ENCODE results near the gene QPCTL. TPM values are rescaled to one million over a fixed set of nuclear protein-coding genes. Genes with fewer than 3 reads are reported as not detected.

The QPCTL gene
- total and polyA plus RNA-seq, 2 of the 13 experiments (the other 11 are each of a cell fraction or from before 2014, with no cell fraction given): 16.0 to 19.1 TPM

DNA sequence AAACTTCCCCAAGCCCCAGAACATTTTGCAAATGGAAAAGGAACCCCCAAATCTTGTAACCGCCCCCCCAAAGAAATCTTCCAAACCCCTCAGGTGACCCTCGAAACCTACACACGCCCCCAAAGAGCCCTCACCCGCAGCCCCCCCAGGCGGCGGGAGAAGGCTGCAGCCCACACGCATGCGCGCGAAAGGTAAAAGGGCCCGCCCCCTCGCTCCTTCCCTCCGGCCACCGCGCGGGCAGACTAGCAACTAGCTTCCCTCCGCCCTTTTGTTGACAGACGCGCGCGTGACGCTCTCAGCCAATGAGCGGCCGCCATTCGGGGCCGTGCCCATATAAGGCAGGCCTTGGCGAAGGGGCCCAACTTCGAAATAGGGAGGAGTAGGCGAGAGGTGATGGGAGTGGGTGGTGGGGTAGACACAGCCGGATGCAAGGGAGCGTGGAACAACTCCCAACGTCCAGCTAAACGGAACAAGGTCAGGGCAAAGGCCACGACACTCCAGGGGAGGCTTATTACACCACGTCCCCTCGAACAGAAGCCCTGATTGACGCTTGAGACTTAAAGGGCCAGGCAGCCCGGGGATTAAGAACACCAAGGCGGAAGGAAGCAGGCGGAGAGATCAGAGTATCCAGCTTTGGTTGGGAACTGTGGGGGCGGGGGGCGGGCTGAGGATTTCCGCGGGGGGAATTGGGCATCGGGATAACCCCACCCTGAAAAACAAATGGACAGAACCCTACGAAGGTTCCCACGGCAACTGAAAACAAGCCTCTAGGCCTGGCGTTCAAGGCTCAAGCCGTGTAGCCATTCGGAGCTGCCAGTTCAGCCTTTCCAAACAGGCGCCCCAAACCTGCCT, 24.9 kb downstream of the QPCTL start:
- Histone ChIP-seq H3K9me3 (ENCODE audit: low read length) (no peaks in the 10 kb centered on the region), H3K27me3 (ENCODE audit: control insufficient read depth in 1 of 2, insufficient read depth in 2 of 2, low read length in 2 of 2) (no peaks in the 10 kb centered on the region; a peak in 1 of 5 replicates), H3K79me2 (ENCODE audit: insufficient read depth, low read length) (peaks cover 41% of the 10 kb centered on the region), H3K27ac (ENCODE audit: extremely low read length, insufficient read depth, low read length) (peak overlapping the region; percentile 91), H4K20me1 (ENCODE audit: insufficient read depth, low read length) (no peaks in the 10 kb centered on the region), H3K4me1 (ENCODE audit: insufficient read depth, low read length) (peaks cover 65% of the 10 kb centered on the region), H2AFZ (ENCODE audit: low read length) (no peak overlapping the region), H3K9ac (ENCODE audit: insufficient read depth, low read depth, low read length) (peak overlapping the region; percentile 98), H3K36me3 (replicated peaks in 1 of 2; ENCODE audit: control insufficient read depth in 1 of 2, insufficient read depth in 2 of 2, low read length in 2 of 2) (peaks cover 3 to 12% of the 10 kb centered on the region in 2 experiments; a peak in 1 of 5 replicates), H3K4me3 (replicated peaks in 1 of 3; ENCODE audit: insufficient read depth in 1 of 3, low read depth in 2 of 3, low read length in 3 of 3) (peak overlapping the region; percentile 71 to 79 (median 73)), H3K4me2 (ENCODE audit: low read depth, low read length) (peak overlapping the region; percentile 92)
- 1% methylated on average over 25 of the region's 51 CpGs for WGBS (ENCODE audit: low lambda C conversion rate)
- ChIA-PET CTCF (ENCODE audit: low intra/inter-chr PET ratio, low total read pairs) (no interaction called here), POLR2A (interaction anchor here (0.6 to 4.7 kb wide), 18 partner anchors 10 to 1071 kb away, joined by 3 to 94 read pairs (median 5); partner anchors contain the start of genes DMWD, EML2, FBXO46 and FOXA3)
- peak; percentile 97 for FAIRE-seq
- intact Hi-C loops (cut with micrococcal nuclease; ENCODE audit: unreplicated experiment) (loop anchor here (1.0 kb wide), 1 partner anchor 24 kb away; no protein-coding TSS in a partner anchor), in situ Hi-C loops (cut with HindIII; ENCODE audit: extremely low pct_ligation_motif_present, low pct_unique_long_range_greater_than_20kb) (no loop called here)
- ATAC-seq: peak; percentile 94
- peak; percentile 99 for DNase-seq (ENCODE audit: low spot score)
- no TSS peak for BruUV-seq (replicated peaks)
- no peak for TF ChIP-seq NONO (IDR thresholded peaks at IDR 0.05)
- TF ChIP-seq NONO (CRISPR knock-in tag; conservative IDR thresholded peaks at IDR 0.05): peak; percentile 84
- TF ChIP-seq CEBPZ (IDR thresholded peaks at IDR 0.05; ENCODE audit: low read length): no peak
- TF ChIP-seq, protein P1, sequence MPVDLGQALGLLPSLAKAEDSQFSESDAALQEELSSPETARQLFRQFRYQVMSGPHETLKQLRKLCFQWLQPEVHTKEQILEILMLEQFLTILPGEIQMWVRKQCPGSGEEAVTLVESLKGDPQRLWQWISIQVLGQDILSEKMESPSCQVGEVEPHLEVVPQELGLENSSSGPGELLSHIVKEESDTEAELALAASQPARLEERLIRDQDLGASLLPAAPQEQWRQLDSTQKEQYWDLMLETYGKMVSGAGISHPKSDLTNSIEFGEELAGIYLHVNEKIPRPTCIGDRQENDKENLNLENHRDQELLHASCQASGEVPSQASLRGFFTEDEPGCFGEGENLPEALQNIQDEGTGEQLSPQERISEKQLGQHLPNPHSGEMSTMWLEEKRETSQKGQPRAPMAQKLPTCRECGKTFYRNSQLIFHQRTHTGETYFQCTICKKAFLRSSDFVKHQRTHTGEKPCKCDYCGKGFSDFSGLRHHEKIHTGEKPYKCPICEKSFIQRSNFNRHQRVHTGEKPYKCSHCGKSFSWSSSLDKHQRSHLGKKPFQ (CRISPR knock-in tag; IDR thresholded peaks at IDR 0.05; ENCODE audit: insufficient replicate concordance): peak; percentile 58
- TF ChIP-seq, protein P2, sequence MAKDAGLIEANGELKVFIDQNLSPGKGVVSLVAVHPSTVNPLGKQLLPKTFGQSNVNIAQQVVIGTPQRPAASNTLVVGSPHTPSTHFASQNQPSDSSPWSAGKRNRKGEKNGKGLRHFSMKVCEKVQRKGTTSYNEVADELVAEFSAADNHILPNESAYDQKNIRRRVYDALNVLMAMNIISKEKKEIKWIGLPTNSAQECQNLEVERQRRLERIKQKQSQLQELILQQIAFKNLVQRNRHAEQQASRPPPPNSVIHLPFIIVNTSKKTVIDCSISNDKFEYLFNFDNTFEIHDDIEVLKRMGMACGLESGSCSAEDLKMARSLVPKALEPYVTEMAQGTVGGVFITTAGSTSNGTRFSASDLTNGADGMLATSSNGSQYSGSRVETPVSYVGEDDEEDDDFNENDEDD (CRISPR knock-in tag; IDR thresholded peaks at IDR 0.05; ENCODE audit: borderline replicate concordance): peak; percentile 74; the same call in 1 of the 2 replicates
- no peak for TF ChIP-seq NBN (conservative IDR thresholded peaks at IDR 0.05)
- peak; percentile 84 for TF ChIP-seq ZNF331 (CRISPR knock-in tag; IDR thresholded peaks at IDR 0.05)
- peak; percentile 81; the same call in 2 of the 3 replicates for TF ChIP-seq MXI1 (IDR thresholded peaks at IDR 0.05; ENCODE audit: borderline replicate concordance, low read depth, low read length)
- peak; percentile 90 for TF ChIP-seq PITX1 (CRISPR knock-in tag; IDR thresholded peaks at IDR 0.05)
- TF ChIP-seq, protein P3, sequence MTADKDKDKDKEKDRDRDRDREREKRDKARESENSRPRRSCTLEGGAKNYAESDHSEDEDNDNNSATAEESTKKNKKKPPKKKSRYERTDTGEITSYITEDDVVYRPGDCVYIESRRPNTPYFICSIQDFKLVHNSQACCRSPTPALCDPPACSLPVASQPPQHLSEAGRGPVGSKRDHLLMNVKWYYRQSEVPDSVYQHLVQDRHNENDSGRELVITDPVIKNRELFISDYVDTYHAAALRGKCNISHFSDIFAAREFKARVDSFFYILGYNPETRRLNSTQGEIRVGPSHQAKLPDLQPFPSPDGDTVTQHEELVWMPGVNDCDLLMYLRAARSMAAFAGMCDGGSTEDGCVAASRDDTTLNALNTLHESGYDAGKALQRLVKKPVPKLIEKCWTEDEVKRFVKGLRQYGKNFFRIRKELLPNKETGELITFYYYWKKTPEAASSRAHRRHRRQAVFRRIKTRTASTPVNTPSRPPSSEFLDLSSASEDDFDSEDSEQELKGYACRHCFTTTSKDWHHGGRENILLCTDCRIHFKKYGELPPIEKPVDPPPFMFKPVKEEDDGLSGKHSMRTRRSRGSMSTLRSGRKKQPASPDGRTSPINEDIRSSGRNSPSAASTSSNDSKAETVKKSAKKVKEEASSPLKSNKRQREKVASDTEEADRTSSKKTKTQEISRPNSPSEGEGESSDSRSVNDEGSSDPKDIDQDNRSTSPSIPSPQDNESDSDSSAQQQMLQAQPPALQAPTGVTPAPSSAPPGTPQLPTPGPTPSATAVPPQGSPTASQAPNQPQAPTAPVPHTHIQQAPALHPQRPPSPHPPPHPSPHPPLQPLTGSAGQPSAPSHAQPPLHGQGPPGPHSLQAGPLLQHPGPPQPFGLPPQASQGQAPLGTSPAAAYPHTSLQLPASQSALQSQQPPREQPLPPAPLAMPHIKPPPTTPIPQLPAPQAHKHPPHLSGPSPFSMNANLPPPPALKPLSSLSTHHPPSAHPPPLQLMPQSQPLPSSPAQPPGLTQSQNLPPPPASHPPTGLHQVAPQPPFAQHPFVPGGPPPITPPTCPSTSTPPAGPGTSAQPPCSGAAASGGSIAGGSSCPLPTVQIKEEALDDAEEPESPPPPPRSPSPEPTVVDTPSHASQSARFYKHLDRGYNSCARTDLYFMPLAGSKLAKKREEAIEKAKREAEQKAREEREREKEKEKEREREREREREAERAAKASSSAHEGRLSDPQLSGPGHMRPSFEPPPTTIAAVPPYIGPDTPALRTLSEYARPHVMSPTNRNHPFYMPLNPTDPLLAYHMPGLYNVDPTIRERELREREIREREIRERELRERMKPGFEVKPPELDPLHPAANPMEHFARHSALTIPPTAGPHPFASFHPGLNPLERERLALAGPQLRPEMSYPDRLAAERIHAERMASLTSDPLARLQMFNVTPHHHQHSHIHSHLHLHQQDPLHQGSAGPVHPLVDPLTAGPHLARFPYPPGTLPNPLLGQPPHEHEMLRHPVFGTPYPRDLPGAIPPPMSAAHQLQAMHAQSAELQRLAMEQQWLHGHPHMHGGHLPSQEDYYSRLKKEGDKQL (CRISPR knock-in tag; IDR thresholded peaks at IDR 0.05; ENCODE audit: low read depth): peak; percentile 60; the same call in 1 of the 2 replicates
